GM23338 (cell line): ENCODE data around the gene NPAS4.

Experiments used
- EZH2 ChIP-seq: fragments of 200-600 bp; sonication (generic); IDR thresholded peaks from one replicate; pipeline ENCODE4 v1.8.0; 2017; ENCODE audit warnings: antibody characterized with exemption, mild to moderate bottlenecking, low read depth; ENCODE audit not compliant: unreplicated experiment
- EZH2phosphoT487 ChIP-seq: fragments of 200-600 bp; sonication (generic); IDR thresholded peaks from one replicate; pipeline ENCODE4 v1.8.1; 2018; ENCODE audit warnings: antibody characterized with exemption; ENCODE audit not compliant: unreplicated experiment
- JUNB ChIP-seq: IDR thresholded peaks from one replicate; pipeline ENCODE4 v1.6.1; 2016; ENCODE audit warnings: antibody characterized with exemption; ENCODE audit not compliant: unreplicated experiment
- NANOG ChIP-seq: IDR thresholded peaks from 2 replicates; pipeline ENCODE4 v1.6.1; 2016; ENCODE audit warnings: antibody characterized with exemption, borderline replicate concordance
- POLR2AphosphoS5 ChIP-seq: IDR thresholded peaks from 2 replicates; pipeline ENCODE4 v1.6.1; 2016; ENCODE audit warnings: antibody characterized with exemption, low read depth
- ZNF114 ChIP-seq: fragments of 250-450 bp; sonication (Bioruptor Pico); IDR thresholded peaks from 2 replicates; pipeline ENCODE4 v1.5.0; 2020; ENCODE audit warnings: mild to moderate bottlenecking, moderate library complexity
- ZNF331 ChIP-seq: fragments of 250-450 bp; sonication (Bioruptor Pico); IDR thresholded peaks from 2 replicates; pipeline ENCODE4 v1.5.0; 2020; ENCODE audit warnings: low read depth, mild to moderate bottlenecking, moderate library complexity
- TF ChIP-seq, protein P1 (sequence below), 2 experiments: fragments of 200-600 bp in 1 of 2; sonication (generic) in 1 of 2; conservative IDR thresholded peaks; 2 replicates each; pipeline versions ENCODE4 v1.5.1 to v1.6.1; 2016 to 2017; ENCODE audit warnings: antibody characterized with exemption in 2 of 2, low read depth in 2 of 2, mild to moderate bottlenecking in 2 of 2, moderate library complexity in 1 of 2
- TF ChIP-seq, protein P2 (sequence below): IDR thresholded peaks from one replicate; pipeline ENCODE4 v1.6.1; 2018; ENCODE audit warnings: antibody characterized with exemption; ENCODE audit not compliant: unreplicated experiment
- TF ChIP-seq, protein P3 (sequence below): fragments of 250-450 bp; sonication (Bioruptor Pico); IDR thresholded peaks from 2 replicates; pipeline ENCODE4 v1.5.0; 2020; ENCODE audit warnings: mild to moderate bottlenecking, moderate library complexity

DNA sequence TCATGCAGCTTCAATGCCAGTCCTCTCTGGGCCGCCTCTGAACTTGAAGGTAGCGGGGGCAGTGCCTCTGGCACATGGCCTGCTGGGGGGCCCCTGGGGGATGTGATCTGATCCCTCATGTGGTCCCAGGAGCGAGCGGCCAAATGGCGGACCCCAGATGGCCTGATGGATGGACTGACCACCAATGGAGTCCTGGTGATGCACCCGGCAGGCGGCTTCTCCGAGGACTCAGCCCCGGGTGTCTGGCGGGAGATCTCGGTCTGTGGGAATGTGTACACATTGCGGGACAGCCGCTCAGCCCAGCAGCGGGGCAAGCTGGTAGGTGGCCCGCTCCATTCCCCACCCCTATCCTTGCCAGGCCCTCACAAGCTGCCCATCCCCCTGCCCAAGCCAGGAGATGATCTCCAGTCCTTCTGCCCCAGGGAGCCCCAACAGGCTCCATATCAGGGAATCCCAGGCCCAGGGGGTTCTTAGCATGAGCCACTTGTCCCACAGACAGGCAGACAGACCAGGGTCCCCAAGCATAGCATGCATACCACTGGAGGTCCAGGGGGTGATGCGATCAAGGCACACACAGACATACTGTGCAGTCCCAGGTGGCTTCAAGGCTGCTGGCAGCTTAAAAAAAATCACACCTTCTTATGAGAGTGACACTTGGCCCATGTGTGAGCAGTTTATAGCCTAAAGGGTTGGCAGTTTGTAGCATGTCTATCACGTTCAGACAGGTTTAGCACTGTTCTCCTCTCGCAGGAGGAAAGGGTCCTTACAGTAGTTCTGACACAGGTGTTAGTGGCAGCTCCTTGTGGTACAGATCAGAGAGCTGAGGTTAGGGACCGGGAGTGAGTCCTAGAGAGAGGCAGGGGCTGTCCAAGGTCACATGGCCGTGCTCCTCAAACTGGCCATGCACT lies 53.0 kb downstream of the NPAS4 start:
- TF ChIP-seq, protein P1, sequence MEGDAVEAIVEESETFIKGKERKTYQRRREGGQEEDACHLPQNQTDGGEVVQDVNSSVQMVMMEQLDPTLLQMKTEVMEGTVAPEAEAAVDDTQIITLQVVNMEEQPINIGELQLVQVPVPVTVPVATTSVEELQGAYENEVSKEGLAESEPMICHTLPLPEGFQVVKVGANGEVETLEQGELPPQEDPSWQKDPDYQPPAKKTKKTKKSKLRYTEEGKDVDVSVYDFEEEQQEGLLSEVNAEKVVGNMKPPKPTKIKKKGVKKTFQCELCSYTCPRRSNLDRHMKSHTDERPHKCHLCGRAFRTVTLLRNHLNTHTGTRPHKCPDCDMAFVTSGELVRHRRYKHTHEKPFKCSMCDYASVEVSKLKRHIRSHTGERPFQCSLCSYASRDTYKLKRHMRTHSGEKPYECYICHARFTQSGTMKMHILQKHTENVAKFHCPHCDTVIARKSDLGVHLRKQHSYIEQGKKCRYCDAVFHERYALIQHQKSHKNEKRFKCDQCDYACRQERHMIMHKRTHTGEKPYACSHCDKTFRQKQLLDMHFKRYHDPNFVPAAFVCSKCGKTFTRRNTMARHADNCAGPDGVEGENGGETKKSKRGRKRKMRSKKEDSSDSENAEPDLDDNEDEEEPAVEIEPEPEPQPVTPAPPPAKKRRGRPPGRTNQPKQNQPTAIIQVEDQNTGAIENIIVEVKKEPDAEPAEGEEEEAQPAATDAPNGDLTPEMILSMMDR (conservative IDR thresholded peaks at IDR 0.05; ENCODE audit: low read depth in 2 of 2): no peak
- TF ChIP-seq EZH2phosphoT487: no peak
- TF ChIP-seq EZH2: no peak
- no peak for TF ChIP-seq POLR2AphosphoS5
- TF ChIP-seq JUNB: no peak
- TF ChIP-seq, protein P2, sequence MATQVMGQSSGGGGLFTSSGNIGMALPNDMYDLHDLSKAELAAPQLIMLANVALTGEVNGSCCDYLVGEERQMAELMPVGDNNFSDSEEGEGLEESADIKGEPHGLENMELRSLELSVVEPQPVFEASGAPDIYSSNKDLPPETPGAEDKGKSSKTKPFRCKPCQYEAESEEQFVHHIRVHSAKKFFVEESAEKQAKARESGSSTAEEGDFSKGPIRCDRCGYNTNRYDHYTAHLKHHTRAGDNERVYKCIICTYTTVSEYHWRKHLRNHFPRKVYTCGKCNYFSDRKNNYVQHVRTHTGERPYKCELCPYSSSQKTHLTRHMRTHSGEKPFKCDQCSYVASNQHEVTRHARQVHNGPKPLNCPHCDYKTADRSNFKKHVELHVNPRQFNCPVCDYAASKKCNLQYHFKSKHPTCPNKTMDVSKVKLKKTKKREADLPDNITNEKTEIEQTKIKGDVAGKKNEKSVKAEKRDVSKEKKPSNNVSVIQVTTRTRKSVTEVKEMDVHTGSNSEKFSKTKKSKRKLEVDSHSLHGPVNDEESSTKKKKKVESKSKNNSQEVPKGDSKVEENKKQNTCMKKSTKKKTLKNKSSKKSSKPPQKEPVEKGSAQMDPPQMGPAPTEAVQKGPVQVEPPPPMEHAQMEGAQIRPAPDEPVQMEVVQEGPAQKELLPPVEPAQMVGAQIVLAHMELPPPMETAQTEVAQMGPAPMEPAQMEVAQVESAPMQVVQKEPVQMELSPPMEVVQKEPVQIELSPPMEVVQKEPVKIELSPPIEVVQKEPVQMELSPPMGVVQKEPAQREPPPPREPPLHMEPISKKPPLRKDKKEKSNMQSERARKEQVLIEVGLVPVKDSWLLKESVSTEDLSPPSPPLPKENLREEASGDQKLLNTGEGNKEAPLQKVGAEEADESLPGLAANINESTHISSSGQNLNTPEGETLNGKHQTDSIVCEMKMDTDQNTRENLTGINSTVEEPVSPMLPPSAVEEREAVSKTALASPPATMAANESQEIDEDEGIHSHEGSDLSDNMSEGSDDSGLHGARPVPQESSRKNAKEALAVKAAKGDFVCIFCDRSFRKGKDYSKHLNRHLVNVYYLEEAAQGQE: no peak
- no peak for TF ChIP-seq ZNF114 (CRISPR knock-in tag)
- TF ChIP-seq ZNF331: no peak
- TF ChIP-seq, protein P3, sequence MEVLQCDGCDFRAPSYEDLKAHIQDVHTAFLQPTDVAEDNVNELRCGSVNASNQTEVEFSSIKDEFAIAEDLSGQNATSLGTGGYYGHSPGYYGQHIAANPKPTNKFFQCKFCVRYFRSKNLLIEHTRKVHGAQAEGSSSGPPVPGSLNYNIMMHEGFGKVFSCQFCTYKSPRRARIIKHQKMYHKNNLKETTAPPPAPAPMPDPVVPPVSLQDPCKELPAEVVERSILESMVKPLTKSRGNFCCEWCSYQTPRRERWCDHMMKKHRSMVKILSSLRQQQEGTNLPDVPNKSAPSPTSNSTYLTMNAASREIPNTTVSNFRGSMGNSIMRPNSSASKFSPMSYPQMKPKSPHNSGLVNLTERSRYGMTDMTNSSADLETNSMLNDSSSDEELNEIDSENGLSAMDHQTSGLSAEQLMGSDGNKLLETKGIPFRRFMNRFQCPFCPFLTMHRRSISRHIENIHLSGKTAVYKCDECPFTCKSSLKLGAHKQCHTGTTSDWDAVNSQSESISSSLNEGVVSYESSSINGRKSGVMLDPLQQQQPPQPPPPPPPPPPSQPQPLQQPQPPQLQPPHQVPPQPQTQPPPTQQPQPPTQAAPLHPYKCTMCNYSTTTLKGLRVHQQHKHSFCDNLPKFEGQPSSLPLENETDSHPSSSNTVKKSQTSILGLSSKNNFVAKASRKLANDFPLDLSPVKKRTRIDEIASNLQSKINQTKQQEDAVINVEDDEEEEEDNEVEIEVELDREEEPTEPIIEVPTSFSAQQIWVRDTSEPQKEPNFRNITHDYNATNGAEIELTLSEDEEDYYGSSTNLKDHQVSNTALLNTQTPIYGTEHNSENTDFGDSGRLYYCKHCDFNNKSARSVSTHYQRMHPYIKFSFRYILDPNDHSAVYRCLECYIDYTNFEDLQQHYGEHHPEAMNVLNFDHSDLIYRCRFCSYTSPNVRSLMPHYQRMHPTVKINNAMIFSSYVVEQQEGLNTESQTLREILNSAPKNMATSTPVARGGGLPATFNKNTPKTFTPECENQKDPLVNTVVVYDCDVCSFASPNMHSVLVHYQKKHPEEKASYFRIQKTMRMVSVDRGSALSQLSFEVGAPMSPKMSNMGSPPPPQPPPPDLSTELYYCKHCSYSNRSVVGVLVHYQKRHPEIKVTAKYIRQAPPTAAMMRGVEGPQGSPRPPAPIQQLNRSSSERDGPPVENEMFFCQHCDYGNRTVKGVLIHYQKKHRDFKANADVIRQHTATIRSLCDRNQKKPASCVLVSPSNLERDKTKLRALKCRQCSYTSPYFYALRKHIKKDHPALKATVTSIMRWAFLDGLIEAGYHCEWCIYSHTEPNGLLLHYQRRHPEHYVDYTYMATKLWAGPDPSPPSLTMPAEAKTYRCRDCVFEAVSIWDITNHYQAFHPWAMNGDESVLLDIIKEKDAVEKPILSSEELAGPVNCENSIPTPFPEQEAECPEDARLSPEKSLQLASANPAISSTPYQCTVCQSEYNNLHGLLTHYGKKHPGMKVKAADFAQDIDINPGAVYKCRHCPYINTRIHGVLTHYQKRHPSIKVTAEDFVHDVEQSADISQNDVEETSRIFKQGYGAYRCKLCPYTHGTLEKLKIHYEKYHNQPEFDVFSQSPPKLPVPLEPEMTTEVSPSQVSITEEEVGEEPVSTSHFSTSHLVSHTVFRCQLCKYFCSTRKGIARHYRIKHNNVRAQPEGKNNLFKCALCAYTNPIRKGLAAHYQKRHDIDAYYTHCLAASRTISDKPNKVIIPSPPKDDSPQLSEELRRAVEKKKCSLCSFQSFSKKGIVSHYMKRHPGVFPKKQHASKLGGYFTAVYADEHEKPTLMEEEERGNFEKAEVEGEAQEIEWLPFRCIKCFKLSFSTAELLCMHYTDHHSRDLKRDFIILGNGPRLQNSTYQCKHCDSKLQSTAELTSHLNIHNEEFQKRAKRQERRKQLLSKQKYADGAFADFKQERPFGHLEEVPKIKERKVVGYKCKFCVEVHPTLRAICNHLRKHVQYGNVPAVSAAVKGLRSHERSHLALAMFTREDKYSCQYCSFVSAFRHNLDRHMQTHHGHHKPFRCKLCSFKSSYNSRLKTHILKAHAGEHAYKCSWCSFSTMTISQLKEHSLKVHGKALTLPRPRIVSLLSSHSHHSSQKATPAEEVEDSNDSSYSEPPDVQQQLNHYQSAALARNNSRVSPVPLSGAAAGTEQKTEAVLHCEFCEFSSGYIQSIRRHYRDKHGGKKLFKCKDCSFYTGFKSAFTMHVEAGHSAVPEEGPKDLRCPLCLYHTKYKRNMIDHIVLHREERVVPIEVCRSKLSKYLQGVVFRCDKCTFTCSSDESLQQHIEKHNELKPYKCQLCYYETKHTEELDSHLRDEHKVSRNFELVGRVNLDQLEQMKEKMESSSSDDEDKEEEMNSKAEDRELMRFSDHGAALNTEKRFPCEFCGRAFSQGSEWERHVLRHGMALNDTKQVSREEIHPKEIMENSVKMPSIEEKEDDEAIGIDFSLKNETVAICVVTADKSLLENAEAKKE (CRISPR knock-in tag): no peak
- TF ChIP-seq NANOG: no peak
